B cell (primary cell): Measurements from ENCODE around the gene ZFYVE16. TPM values are rescaled to one million over a fixed set of nuclear protein-coding genes. Genes with fewer than 3 reads are reported as not detected.

Experiments
- ATAC-seq: fragments of 200-7000 bp; cut with Tn5 transposase; one replicate; pipeline ENCODE4 v1.10.0; 2021; ENCODE audit warnings: low read depth, mild to moderate bottlenecking, moderate number of reproducible peaks, moderate library complexity
- CTCF ChIA-PET: fragments of 350-600 bp; sonication (Branson Sonifier 250); formaldehyde crosslinking; loops from one replicate; lab custom pipeline; 2021; ENCODE audit warnings: antibody characterized with exemption, inconsistent platforms; lab: Charles Lee
- POLR2A ChIA-PET: fragments of 350-600 bp; sonication (Branson Sonifier 250); formaldehyde crosslinking; loops from one replicate; lab custom pipeline; 2021; ENCODE audit warnings: antibody characterized with exemption; lab: Charles Lee
- DNase-seq: peaks from one replicate; pipeline ENCODE4 v3.0.0; 2013
- H2AFZ ChIP-seq: 2 replicates; pipeline ENCODE4 v1.6.1; 2012; ENCODE audit warnings: mild to moderate bottlenecking, low read depth, low read length; ENCODE audit not compliant: insufficient read depth, poor library complexity, severe bottlenecking
- H3K27ac ChIP-seq, 2 donors: 1 replicate in 1 of 2; 2 replicates in 1 of 2; pipeline ENCODE4 v1.5.1; 2012 to 2013; ENCODE audit warnings: low read length in 2 of 2, mild to moderate bottlenecking in 2 of 2, moderate library complexity in 1 of 2
- H3K27me3 ChIP-seq, 4 experiments: fragments of 200-600 bp in 1 of 4; sonication (generic) in 1 of 4; replicated peaks in 1 of 4; 1 replicate in 2 of 4; 2 replicates in 2 of 4; pipeline versions ENCODE4 v1.6.1 to v1.7.0; 2013 to 2016; ENCODE audit warnings: low read length in 3 of 4, mild to moderate bottlenecking in 2 of 4, mixed read lengths in 1 of 4, moderate library complexity in 1 of 4; ENCODE audit not compliant: insufficient read depth in 4 of 4, control insufficient read depth in 3 of 4; ENCODE audit errors: control extremely low read depth in 1 of 4
- H3K36me3 ChIP-seq, 2 experiments: replicated peaks in 1 of 2; 1 replicate in 1 of 2; 2 replicates in 1 of 2; pipeline versions ENCODE4 v1.6.1 to v1.7.1; 2013; ENCODE audit warnings: low read length in 1 of 2; ENCODE audit not compliant: insufficient read depth in 2 of 2, control insufficient read depth in 1 of 2; ENCODE audit errors: control extremely low read depth in 1 of 2, extremely low read depth in 1 of 2
- H3K4me1 ChIP-seq, 2 donors: fragments of 200-600 bp in 1 of 2; sonication (generic) in 1 of 2; 1 replicate in 1 of 2; 2 replicates in 1 of 2; pipeline versions ENCODE4 v1.5.1 to v1.6.1; 2013 to 2017; ENCODE audit warnings: low read length in 2 of 2; ENCODE audit not compliant: control insufficient read depth in 2 of 2, insufficient read depth in 2 of 2
- H3K4me2 ChIP-seq: replicated peaks from 2 replicates; pipeline ENCODE3; 2012; ENCODE audit warnings: mild to moderate bottlenecking, low read depth, low read length; ENCODE audit not compliant: poor library complexity, severe bottlenecking
- H3K4me3 ChIP-seq, 5 experiments: fragments of 200-600 bp in 1 of 5; sonication (generic) in 1 of 5; 1 replicate in 3 of 5; 2 replicates in 2 of 5; pipeline versions ENCODE4 v1.5.1 to v1.7.0; 2011 to 2016; ENCODE audit warnings: low read length in 4 of 5, mild to moderate bottlenecking in 4 of 5, low read depth in 2 of 5, control low read depth in 1 of 5, moderate library complexity in 1 of 5; ENCODE audit not compliant: insufficient read depth in 1 of 5; ENCODE audit errors: control extremely low read depth in 1 of 5, extremely low read depth in 1 of 5
- H3K79me2 ChIP-seq: fragments of 200-600 bp; sonication (generic); one replicate; pipeline ENCODE4 v1.6.0; 2016; ENCODE audit warnings: low read length; ENCODE audit not compliant: control insufficient read depth, insufficient read depth
- H3K9ac ChIP-seq: fragments of 200-600 bp; sonication (generic); 2 replicates; pipeline ENCODE4 v1.6.1; 2017; ENCODE audit warnings: mild to moderate bottlenecking, low read length, moderate library complexity
- H3K9me3 ChIP-seq, 3 donors: one replicate each; pipeline versions ENCODE4 v1.6.1 to v1.7.1; 2013; ENCODE audit warnings: low read length in 2 of 3; ENCODE audit not compliant: control insufficient read depth in 2 of 3, insufficient read depth in 1 of 3; ENCODE audit errors: control extremely low read depth in 1 of 3
- H4K20me1 ChIP-seq: 2 replicates; pipeline ENCODE4 v1.6.0; 2012; ENCODE audit warnings: mild to moderate bottlenecking, low read length; ENCODE audit not compliant: insufficient read depth, control insufficient read depth, poor library complexity, severe bottlenecking
- H3K27ac Mint-ChIP-seq: one replicate; pipeline ENCODE4 v1.8.0; 2021; ENCODE audit warnings: mixed read lengths
- H3K27me3 Mint-ChIP-seq: one replicate; pipeline ENCODE4 v1.8.0; 2021; ENCODE audit warnings: mixed read lengths
- H3K4me1 Mint-ChIP-seq: one replicate; pipeline ENCODE4 v1.8.0; 2021; ENCODE audit warnings: mixed read lengths
- H3K4me3 Mint-ChIP-seq: one replicate; pipeline ENCODE4 v1.8.0; 2021; ENCODE audit warnings: mixed read lengths
- H3K9me3 Mint-ChIP-seq: one replicate; pipeline ENCODE4 v1.8.0; 2022; ENCODE audit warnings: mixed read lengths; ENCODE audit not compliant: insufficient read depth
- CTCF ChIP-seq: fragments of 200-600 bp; IDR thresholded peaks from one replicate; pipeline ENCODE4 v1.8.0; 2022; ENCODE audit warnings: antibody characterized with exemption, mild to moderate bottlenecking
- EZH2 ChIP-seq: IDR thresholded peaks from 2 replicates; pipeline ENCODE4 v1.6.1; 2012; ENCODE audit warnings: borderline replicate concordance, low read depth, mild to moderate bottlenecking, moderate library complexity, low read length; ENCODE audit not compliant: insufficient read depth, poor library complexity, severe bottlenecking
- WGBS: methylation state at CpG from one replicate; pipeline ENCODE4 v1.1.5; 2013; ENCODE audit warnings: missing lambda C conversion rate; ENCODE audit not compliant: insufficient coverage; 5-methylcytosine and 5-hydroxymethylcytosine counted together
- intact Hi-C: fragments of 100-400 bp; cut with micrococcal nuclease; formaldehyde crosslinking; loops from one replicate; pipeline ENCODE4 v1.10.0; 2022
- polyA plus RNA-seq: library from polyadenylated mRNA; depleted of rRNA; stranded (reverse); fragments of >200 nt; gene quantifications from 2 replicates; pipeline ENCODE4 v1.2.3, GENCODE V29; 2012
- total RNA-seq, 2 donors: library from RNA; stranded (reverse); fragments of 120-200 nt in 1 of 2; gene quantifications; 1 replicate in 1 of 2; 2 replicates in 1 of 2; pipeline versions ENCODE4 v1.2.3 to v1.2.4, GENCODE V29; 2013 to 2022

ZFYVE16 gene
- total and polyA plus RNA-seq, 2 donors (not counting 1 experiment from before 2014, with no cell fraction given) = 4.7 to 38.3 TPM

GRCh38 chr5:80374188-80374587 lies 33.7 kb upstream of the ZFYVE16 start:
- ATAC-seq = no peak
- Mint-ChIP-seq H3K27me3 (peaks cover 29% of the 10 kb centered on the region), H3K9me3 (peaks cover 2% of the 10 kb centered on the region), H3K4me1 (no peaks in the 10 kb centered on the region), H3K4me3 (no peak overlapping the region), H3K27ac (no peak overlapping the region)
- whole genome bisulfite sequencing = no CpG with 5 or more reads among the region's 3 CpGs
- no peaks in the 10 kb centered on the region for H3K36me3 ChIP-seq
- no peak overlapping the region for H3K4me2 ChIP-seq
- H3K27me3 ChIP-seq = peaks cover 0 to 5% (median 0%) of the 10 kb centered on the region in 4 experiments
- DNase-seq = no peak
- intact Hi-C loops = no loop called here
- no peak overlapping the region for H3K27ac ChIP-seq
- H2AFZ ChIP-seq = no peak overlapping the region
- H3K4me3 ChIP-seq = no peak overlapping the region
- H3K79me2 ChIP-seq = no peaks in the 10 kb centered on the region
- ChIA-PET POLR2A (interaction anchor here (0.6 kb wide), 2 partner anchors 10 to 15 kb away, joined by 3 to 5 read pairs; no protein-coding TSS in a partner anchor), CTCF (no interaction called here)
- H3K4me1 ChIP-seq = no peaks in the 10 kb centered on the region
- H3K9me3 ChIP-seq = peaks cover 0 to 5% (median 0%) of the 10 kb centered on the region in 3 donors
- no peak overlapping the region for H3K9ac ChIP-seq
- no peak for TF ChIP-seq EZH2
- TF ChIP-seq CTCF = no peak
- H4K20me1 ChIP-seq = no peaks in the 10 kb centered on the region

- no peaks in the 10 kb centered on the region for H3K4me1 Mint-ChIP-seq
- peaks cover 18% of the 10 kb centered on the region for H3K27me3 Mint-ChIP-seq
- DNase-seq (no peak), ATAC-seq (no peak)
- H3K4me3 Mint-ChIP-seq = no peak overlapping the region
- 100% methylated on average over 1 of the region's 3 CpGs for WGBS
- intact Hi-C loops = no loop called here
- H3K36me3 ChIP-seq = no peaks in the 10 kb centered on the region
- no peak overlapping the region for H3K4me2 ChIP-seq
- H4K20me1 ChIP-seq = no peaks in the 10 kb centered on the region
- no peaks in the 10 kb centered on the region for H3K9me3 Mint-ChIP-seq
- no peaks in the 10 kb centered on the region for H3K79me2 ChIP-seq
- H3K27ac Mint-ChIP-seq = no peak overlapping the region
- H3K27me3 ChIP-seq = peaks cover 0 to 5% (median 0%) of the 10 kb centered on the region in 4 experiments
- H3K27ac ChIP-seq = no peak overlapping the region
- ChIA-PET POLR2A (no interaction called here), CTCF (interaction anchor here (1.2 kb wide), 1 partner anchor 25 kb away, joined by 4 read pairs; no protein-coding TSS in a partner anchor)
- H3K9me3 ChIP-seq = peaks cover 0 to 5% (median 0%) of the 10 kb centered on the region in 3 donors
- H3K4me3 ChIP-seq = no peak overlapping the region
- no peaks in the 10 kb centered on the region for H3K4me1 ChIP-seq
- no peak overlapping the region for H2AFZ ChIP-seq
- TF ChIP-seq EZH2 (no peak), CTCF (no peak)
- no peak overlapping the region for H3K9ac ChIP-seq
These were observed 31.3 kb upstream of the ZFYVE16 start for GRCh38 chr5:80376557-80376956.
